Activated gamma-delta T cell (primary cell): Measurements from ENCODE around the gene UBA1.

ENCODE experiments used
- DNase-seq: peaks from one replicate; lab custom pipeline; 2025; lab: John Stamatoyannopoulos, UW

Gene UBA1

GRCh38 chrX:47212381-47213293 lies 19.0 kb downstream of the UBA1 start:
- DNase-seq: no peak

GRCh38 chrX:47214435-47215077 lies 20.9 kb downstream of the UBA1 start:
- no peak for DNase-seq

- no peak for DNase-seq
Observed at GRCh38 chrX:47215291-47215900, 21.8 kb downstream of the UBA1 start.

GRCh38 chrX:47216393-47216925 lies 22.8 kb downstream of the UBA1 start:
- DNase-seq: no peak

GRCh38 chrX:47217121-47217851 lies 23.7 kb downstream of the UBA1 start:
- no peak for DNase-seq

GRCh38 chrX:47217852-47218279 lies 24.2 kb downstream of the UBA1 start:
- peak; percentile 80 for DNase-seq

GRCh38 chrX:47218280-47218919 lies 24.8 kb downstream of the UBA1 start, which contains the start of gene CDK16:
Gene CDK16 (plus strand): TSS chrX:47218681. CDS start chrX:47223558, 4,877 bp downstream.
- peak; percentile 75 for DNase-seq

- DNase-seq: peak; percentile 44
Observed at GRCh38 chrX:47218920-47219815, 25.5 kb downstream of the UBA1 start.

- DNase-seq: no peak
Observed at GRCh38 chrX:47221756-47222155, 28.1 kb downstream of the UBA1 start.

- no peak for DNase-seq
Observed at GRCh38 chrX:47222751-47223350, 29.2 kb downstream of the UBA1 start.

GRCh38 chrX:47223476-47224250 lies 30.0 kb downstream of the UBA1 start:
- DNase-seq: no peak

- DNase-seq: no peak
Observed at GRCh38 chrX:47224266-47224895, 30.8 kb downstream of the UBA1 start.

GRCh38 chrX:47224896-47225290 lies 31.3 kb downstream of the UBA1 start:
- DNase-seq: no peak

- DNase-seq: no peak
Observed at GRCh38 chrX:47226071-47226470, 32.4 kb downstream of the UBA1 start.

- DNase-seq: no peak
Observed at GRCh38 chrX:47226531-47227333, 33.1 kb downstream of the UBA1 start.

- DNase-seq: no peak
Observed at GRCh38 chrX:47227334-47227583, 33.6 kb downstream of the UBA1 start.

GRCh38 chrX:47228550-47229270 lies 35.1 kb downstream of the UBA1 start:
- DNase-seq: no peak
